ENCODE data around the gene ERICH3. TPM values are rescaled to one million over a fixed set of nuclear protein-coding genes. Genes with fewer than 3 reads are reported as not detected.

Gene ERICH3
- total and polyA plus RNA-seq, 10 of the 15 experiments (the other 5 are each of a cell fraction or from before 2014, with no cell fraction given): 0.03 to 0.09 (median 0.08) TPM; not detected in 7

GRCh38 chr1:74689621-74690363 is 16.2 kb upstream of the ERICH3 start:
- FAIRE-seq (peak; percentile 54), DNase-seq (ENCODE audit: low read depth, low spot score) (no peak), ATAC-seq (peak; percentile 78)
- POLR2A ChIA-PET: no interaction called here
- H3K27ac ChIP-seq (ENCODE audit: control insufficient read depth, insufficient read depth): no peak overlapping the region
- in situ Hi-C loops (cut with MboI): loop anchor here (10.0 kb wide), 1 partner anchor 845 kb away; no protein-coding TSS in a partner anchor
- CTCF ChIA-PET: interaction anchor here (0.6 to 5.1 kb wide), 57 partner anchors 9 to 850 kb away, joined by 3 to 92 read pairs (median 4); partner anchors contain the start of genes CRYZ, ERICH3, LRRC53 and TYW3
- H3K4me1 ChIP-seq (ENCODE audit: control insufficient read depth, insufficient read depth, low read length): no peaks in the 10 kb centered on the region; the same call in 1 of the 2 replicates
- BruUV-seq (replicated peaks): no TSS peak
- H3K9me3 ChIP-seq (replicated peaks; ENCODE audit: control insufficient read depth, insufficient read depth, low read length): no peaks in the 10 kb centered on the region
- 19% methylated on average over 5 of the region's 5 CpGs for WGBS (ENCODE audit: insufficient coverage, insufficient replicate concordance, low lambda C conversion rate, missing lambda C conversion rate)
- no peaks in the 10 kb centered on the region for H4K20me1 ChIP-seq (ENCODE audit: control insufficient read depth, insufficient read depth)
- H3K79me2 ChIP-seq (ENCODE audit: control insufficient read depth, insufficient read depth, low read length): no peaks in the 10 kb centered on the region
- peak overlapping the region; percentile 54 for H2AFZ ChIP-seq (ENCODE audit: control insufficient read depth, low read depth, low read length)
- no peak overlapping the region for H3K9ac ChIP-seq (ENCODE audit: control insufficient read depth, insufficient read depth, low read length)
- no peaks in the 10 kb centered on the region for H3K27me3 ChIP-seq (replicated peaks in 1 of 2; ENCODE audit: control insufficient read depth in 2 of 2, insufficient read depth in 2 of 2, low read length in 1 of 2)
- H3K4me3 ChIP-seq: no peak overlapping the region
- H3K4me2 ChIP-seq (ENCODE audit: control insufficient read depth, insufficient read depth): peak overlapping the region; percentile 41; the same call in 1 of the 2 replicates
- intact Hi-C loops (cut with micrococcal nuclease; ENCODE audit: unreplicated experiment): loop anchor here (2.0 to 10.0 kb wide), 6 partner anchors 43 to 849 kb away; partner anchors contain the start of genes CRYZ, FPGT, LRRIQ3 and TYW3
- H3K36me3 ChIP-seq (ENCODE audit: control insufficient read depth in 2 of 2, insufficient read depth in 2 of 2, low read length in 1 of 2): no peaks in the 10 kb centered on the region
- SMC1A ChIA-PET (ENCODE audit: uncharacterized antibody, unreplicated experiment): interaction anchor here (0.6 to 5.7 kb wide), 42 partner anchors 9 to 691 kb away, joined by 3 to 58 read pairs (median 4); partner anchors contain the start of genes CRYZ, ERICH3 and TYW3
- TF ChIP-seq RAD21 (IDR thresholded peaks at IDR 0.05; ENCODE audit: insufficient read depth, low read depth, low read length) (peak; percentile 96), CTCF (IDR thresholded peaks at IDR 0.05 in 2 of 3, conservative IDR thresholded peaks at IDR 0.05 in 1 of 3; ENCODE audit: control insufficient read depth in 2 of 3, extremely low read depth in 1 of 3, insufficient read depth in 1 of 3, low read depth in 3 of 3, low read length in 3 of 3) (peak; percentile 63 to 83 (median 78)), SMC3 (IDR thresholded peaks at IDR 0.05; ENCODE audit: borderline replicate concordance, low read length) (peak; percentile 80), ESRRA (IDR thresholded peaks at IDR 0.05; ENCODE audit: low read length) (no peak)
- RAD21 ChIA-PET (ENCODE audit: unreplicated experiment): interaction anchor here (0.7 to 5.3 kb wide), 23 partner anchors 9 to 850 kb away, joined by 3 to 47 read pairs (median 4); partner anchors contain the start of genes CRYZ and TYW3
